Astrocyte of the hippocampus (primary cell): ENCODE results near the gene MRPS12.
A peak's percentile ranks its signal among the peaks of the same experiment; 100 is the strongest.

Source experiments
- DNase-seq: peaks from one replicate; pipeline ENCODE4 v3.0.0; 2011; ENCODE audit warnings: low read depth, low spot score

The MRPS12 gene

GRCh38 chr19:38975214-38975860 lies 44.6 kb downstream of the MRPS12 start, which contains the start of gene FBXO17:
Gene FBXO17, minus strand, starts transcription at chr19:38975742. Its CDS starts 25,423 bp downstream, at chr19:38950319.
- peak; percentile 82 for DNase-seq

- peak; percentile 71 for DNase-seq
These were observed 45.1 kb downstream of the MRPS12 start for GRCh38 chr19:38975861-38976271.

GRCh38 chr19:38977445-38978325 lies 46.9 kb downstream of the MRPS12 start:
- DNase-seq = peak; percentile 61

- peak; percentile 11 for DNase-seq
These were observed 47.6 kb downstream of the MRPS12 start for GRCh38 chr19:38978326-38978689.

GRCh38 chr19:38979812-38980211 lies 49.1 kb downstream of the MRPS12 start:
- no peak for DNase-seq

GRCh38 chr19:38980583-38981374 lies 50.0 kb downstream of the MRPS12 start:
- DNase-seq = no peak
